Stimulated activated CD4-positive, alpha-beta T cell treated with anti-CD3 and anti-CD28 coated beads, Interleukin-2, amount 100 ng/mL, for 48 hours (primary cell): ENCODE data around the gene PIK3R1.
A peak's percentile ranks its signal among the peaks of the same experiment; 100 is the strongest.
"Not testable (repeated sequence)": the region's sequence is repeated elsewhere in the genome, so short reads cannot be mapped to it uniquely, and the experiment has no call there.

Experiments used
- DNase-seq, 2 donors: peaks; one replicate each; pipeline ENCODE4 v3.0.0-alpha.2; 2020

PIK3R1 gene

GRCh38 chr5:68193481-68194036, 22.0 kb upstream of the PIK3R1 start:
- DNase-seq: no peak

GRCh38 chr5:68194386-68194785, 21.2 kb upstream of the PIK3R1 start:
- no peak for DNase-seq

GRCh38 chr5:68195137-68195536, 20.4 kb upstream of the PIK3R1 start:
- no peak for DNase-seq

- DNase-seq: no peak
Observed at GRCh38 chr5:68196876-68197275, 18.7 kb upstream of the PIK3R1 start.

GRCh38 chr5:68200288-68200687, 15.3 kb upstream of the PIK3R1 start:
- no peak for DNase-seq

- DNase-seq: not testable (repeated sequence)
Observed at GRCh38 chr5:68210654-68211053, 4.9 kb upstream of the PIK3R1 start.

GRCh38 chr5:68214482-68215207, 911 bp upstream of the PIK3R1 start:
- DNase-seq: no peak

- DNase-seq: no peak
Observed at GRCh38 chr5:68215898-68216244, 315 bp downstream of the PIK3R1 start.

GRCh38 chr5:68216245-68217046, 890 bp downstream of the PIK3R1 start:
- DNase-seq: peak; percentile 45 to 48

GRCh38 chr5:68217047-68217355, 1.4 kb downstream of the PIK3R1 start:
- no peak for DNase-seq

GRCh38 chr5:68217528-68217927, 2.0 kb downstream of the PIK3R1 start:
- no peak for DNase-seq

- no peak for DNase-seq
Observed at GRCh38 chr5:68219161-68219816, 3.7 kb downstream of the PIK3R1 start.

- no peak for DNase-seq
Observed at GRCh38 chr5:68220260-68220659, 4.7 kb downstream of the PIK3R1 start.

GRCh38 chr5:68220914-68221313, 5.4 kb downstream of the PIK3R1 start:
- no peak for DNase-seq

- DNase-seq: no peak
Observed at GRCh38 chr5:68221488-68221887, 5.9 kb downstream of the PIK3R1 start.

- DNase-seq: no peak
Observed at GRCh38 chr5:68222310-68222709, 6.8 kb downstream of the PIK3R1 start.

- DNase-seq: no peak
Observed at GRCh38 chr5:68222824-68223354, 7.3 kb downstream of the PIK3R1 start.

GRCh38 chr5:68223904-68224303, 8.3 kb downstream of the PIK3R1 start:
- no peak for DNase-seq

- no peak for DNase-seq
Observed at GRCh38 chr5:68224509-68225187, 9.1 kb downstream of the PIK3R1 start.

GRCh38 chr5:68225188-68225910, 9.8 kb downstream of the PIK3R1 start:
- no peak for DNase-seq

GRCh38 chr5:68225911-68226545, 10.5 kb downstream of the PIK3R1 start:
- DNase-seq: no peak
